IMR-90 (cell line): ENCODE data around the gene NBPF11. TPM values are rescaled to one million over a fixed set of nuclear protein-coding genes. Genes with fewer than 3 reads are reported as not detected.
"Not testable (repeated sequence)": the region's sequence is repeated elsewhere in the genome, so short reads cannot be mapped to it uniquely, and the experiment has no call there.

Experiments
- ATAC-seq: fragments of 200-7000 bp; cut with Tn5 transposase; 2 replicates; pipeline ENCODE4 v1.9.1; 2020; ENCODE audit warnings: low read depth, mild to moderate bottlenecking, moderate library complexity
- BruUV-seq: library from RNA; stranded (reverse); fragments of 400-500 nt; replicated peaks from 2 replicates; lab custom pipeline; 2021; lab: Mats Ljungman, UMichigan
- CTCF ChIA-PET: fragments of 300-600 bp; formaldehyde crosslinking; extraction: SDS; loops from one replicate; lab custom pipeline; 2021; ENCODE audit warnings: antibody characterized with exemption; lab: Yijun Ruan, JAX
- POLR2A ChIA-PET: fragments of 300-600 bp; sonication (Branson Sonifier 250); formaldehyde crosslinking; loops from one replicate; lab custom pipeline; 2022; ENCODE audit warnings: antibody characterized with exemption; ENCODE audit not compliant: unreplicated experiment; lab: Charles Lee
- DNase-seq: peaks from one replicate; pipeline ENCODE4 v3.0.0; 2013
- H2AFZ ChIP-seq: replicated peaks from 2 replicates; pipeline ENCODE3; 2013; ENCODE audit warnings: low read length, mild to moderate bottlenecking; ENCODE audit not compliant: poor library complexity
- H2AK5ac ChIP-seq: 2 replicates; pipeline ENCODE4 v1.6.1; 2013; ENCODE audit warnings: low read depth, low read length, inconsistent platforms
- H2AK9ac ChIP-seq: replicated peaks from 2 replicates; pipeline ENCODE3; 2013; ENCODE audit warnings: mild to moderate bottlenecking, low read depth, low read length, moderate library complexity; ENCODE audit not compliant: poor library complexity
- H2BK120ac ChIP-seq: 2 replicates; pipeline ENCODE4 v1.6.1; 2013; ENCODE audit warnings: low read depth, low read length, inconsistent platforms
- H2BK15ac ChIP-seq: 3 replicates; pipeline ENCODE4 v1.6.1; 2013; ENCODE audit warnings: low read depth, low read length, inconsistent platforms
- H2BK20ac ChIP-seq: 2 replicates; pipeline ENCODE4 v1.6.1; 2013; ENCODE audit warnings: low read depth, mild to moderate bottlenecking, inconsistent platforms, low read length, moderate library complexity
- H2BK5ac ChIP-seq: 2 replicates; pipeline ENCODE4 v1.6.1; 2013; ENCODE audit warnings: mild to moderate bottlenecking, low read depth, low read length, inconsistent platforms; ENCODE audit not compliant: poor library complexity, severe bottlenecking
- H3K14ac ChIP-seq: replicated peaks from 2 replicates; pipeline ENCODE4 v1.6.1; 2013; ENCODE audit warnings: low read depth, low read length, inconsistent platforms
- H3K18ac ChIP-seq: 2 replicates; pipeline ENCODE4 v1.6.1; 2013; ENCODE audit warnings: low read depth, low read length, control low read depth
- H3K23ac ChIP-seq: 2 replicates; pipeline ENCODE4 v1.6.1; 2013; ENCODE audit warnings: low read depth, low read length, inconsistent platforms
- H3K27ac ChIP-seq: 2 replicates; pipeline ENCODE4 v1.5.1; 2013; ENCODE audit warnings: mild to moderate bottlenecking, control low read depth, low read length; ENCODE audit not compliant: insufficient read depth
- H3K27me3 ChIP-seq: 2 replicates; pipeline ENCODE4 v1.6.1; 2013; ENCODE audit warnings: low read length; ENCODE audit not compliant: control insufficient read depth, insufficient read depth
- H3K36me3 ChIP-seq: 2 replicates; pipeline ENCODE4 v1.6.1; 2013; ENCODE audit warnings: low read length, mixed read lengths; ENCODE audit not compliant: control insufficient read depth, insufficient read depth
- H3K4ac ChIP-seq: 2 replicates; pipeline ENCODE4 v1.6.1; 2013; ENCODE audit warnings: low read depth, low read length, inconsistent platforms
- H3K4me1 ChIP-seq: 2 replicates; pipeline ENCODE4 v1.6.1; 2013; ENCODE audit warnings: low read length, mixed read lengths; ENCODE audit not compliant: control insufficient read depth, insufficient read depth
- H3K4me2 ChIP-seq: 2 replicates; pipeline ENCODE4 v1.6.1; 2013; ENCODE audit warnings: low read depth, mild to moderate bottlenecking, control low read depth, low read length, moderate library complexity
- H3K4me3 ChIP-seq: 2 replicates; pipeline ENCODE4 v1.5.1; 2013; ENCODE audit warnings: low read depth, mild to moderate bottlenecking, control low read depth, low read length, moderate library complexity; ENCODE audit not compliant: insufficient read depth
- H3K56ac ChIP-seq: 2 replicates; pipeline ENCODE4 v1.6.1; 2013; ENCODE audit warnings: low read length, inconsistent platforms; ENCODE audit not compliant: insufficient read depth; ENCODE audit errors: extremely low read depth
- H3K79me1 ChIP-seq, 2 experiments: 2 replicates each; pipeline ENCODE4 v1.6.1; 2013; ENCODE audit warnings: low read length in 2 of 2, inconsistent platforms in 1 of 2, low read depth in 1 of 2
- H3K9ac ChIP-seq: 2 replicates; pipeline ENCODE4 v1.6.1; 2013; ENCODE audit warnings: low read depth, low read length, control low read depth
- H3K9me1 ChIP-seq: 2 replicates; pipeline ENCODE4 v1.6.1; 2013; ENCODE audit warnings: low read length, inconsistent platforms; ENCODE audit not compliant: insufficient read depth
- H3K9me3 ChIP-seq: 2 replicates; pipeline ENCODE4 v1.6.1; 2013; ENCODE audit warnings: low read length; ENCODE audit not compliant: control insufficient read depth, insufficient read depth
- H4K20me1 ChIP-seq: 2 replicates; pipeline ENCODE4 v1.6.1; 2013; ENCODE audit warnings: low read length, inconsistent platforms; ENCODE audit not compliant: insufficient read depth
- H4K5ac ChIP-seq: 2 replicates; pipeline ENCODE4 v1.6.1; 2013; ENCODE audit warnings: mild to moderate bottlenecking, low read depth, low read length, control low read depth
- H4K8ac ChIP-seq, 2 experiments: 2 replicates each; pipeline ENCODE4 v1.6.1; 2013; ENCODE audit warnings: low read depth in 2 of 2, low read length in 2 of 2, control low read depth in 1 of 2, inconsistent platforms in 1 of 2
- H4K91ac ChIP-seq: 2 replicates; pipeline ENCODE4 v1.6.1; 2013; ENCODE audit warnings: low read depth, low read length, inconsistent platforms; ENCODE audit not compliant: insufficient read depth
- WGBS, 2 experiments: methylation state at CpG; one replicate each; pipeline versions ENCODE4 v1.1.5 to v1.1.7; 2013; ENCODE audit warnings: missing lambda C conversion rate in 2 of 2; ENCODE audit not compliant: insufficient read length in 1 of 2; ENCODE audit errors: extremely low coverage in 2 of 2; 5-methylcytosine and 5-hydroxymethylcytosine counted together
- dilution Hi-C: fragments of 300-500 bp; cut with HindIII; formaldehyde crosslinking; loops from one replicate; pipeline ENCODE4 v1.14.3; 2018; ENCODE audit warnings: low sequenced_read_pairs; ENCODE audit not compliant: unreplicated experiment
- in situ Hi-C: fragments of 300-500 bp; cut with MboI; formaldehyde crosslinking; loops from 3 replicates; pipeline ENCODE4 v1.14.3; 2019; ENCODE audit warnings: low sequenced_read_pairs, inconsistent platforms, mixed read lengths
- intact Hi-C: fragments of 100-400 bp; cut with micrococcal nuclease; formaldehyde crosslinking; loops from 2 replicates; pipeline ENCODE4 v1.10.0; 2022
- polyA plus RNA-seq, 3 experiments: library from polyadenylated mRNA; depleted of rRNA; stranded (reverse); fragments of >200 nt; gene quantifications; 2 replicates each; pipeline ENCODE4 v1.2.3, GENCODE V29; 2012; ENCODE audit warnings: low replicate concordance in 1 of 3
- total RNA-seq: library from RNA; depleted of rRNA; stranded (reverse); fragments of >200 nt; gene quantifications from 2 replicates; pipeline ENCODE4 v1.2.3, GENCODE V29; 2012

NBPF11 gene
- total and polyA plus RNA-seq, 2 of the 4 experiments (the other 2 are of a cell fraction): 2.7 to 6.5 TPM

DNA sequence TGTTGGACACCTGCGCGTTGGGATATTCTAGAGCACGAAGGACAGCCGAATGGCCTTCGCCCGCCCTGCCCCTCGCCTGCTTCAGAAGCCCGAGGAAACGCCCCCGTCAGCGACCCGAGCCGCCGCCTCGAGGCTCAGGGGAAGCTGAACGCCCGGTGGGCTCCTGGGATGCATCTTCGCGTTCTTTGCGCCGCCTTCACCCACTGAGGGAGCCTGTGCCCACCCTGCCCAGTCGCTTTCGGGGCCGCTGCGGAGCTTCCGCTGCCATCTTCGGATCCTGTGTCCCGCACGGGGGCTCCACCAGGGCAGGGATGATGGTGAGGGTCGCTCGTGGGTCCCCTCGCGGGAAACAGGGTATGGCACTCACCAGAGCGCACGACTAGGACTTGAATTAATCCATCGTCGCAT is 91.8 kb downstream of the NBPF11 start:
- DNase-seq, H3K4ac ChIP-seq, H2BK5ac ChIP-seq, H3K79me1 ChIP-seq, H2BK15ac ChIP-seq, CTCF ChIA-PET, H2AK9ac ChIP-seq, H3K4me2 ChIP-seq, H3K4me3 ChIP-seq, H4K91ac ChIP-seq, H3K56ac ChIP-seq, H3K27ac ChIP-seq, H3K9me1 ChIP-seq, H2BK20ac ChIP-seq, H2AK5ac ChIP-seq, H2BK120ac ChIP-seq, H4K8ac ChIP-seq, H3K4me1 ChIP-seq, H4K20me1 ChIP-seq, H3K9me3 ChIP-seq, in situ Hi-C loops, intact Hi-C loops, H3K36me3 ChIP-seq, H3K27me3 ChIP-seq, H3K23ac ChIP-seq, H3K14ac ChIP-seq, H3K18ac ChIP-seq, BruUV-seq, dilution Hi-C loops, H4K5ac ChIP-seq, H2AFZ ChIP-seq, POLR2A ChIA-PET, H3K9ac ChIP-seq: not testable (repeated sequence)
- no CpG with 5 or more reads among the region's 37 CpGs for WGBS, 2 experiments
- peak; percentile 27; the same call in 1 of the 2 replicates for ATAC-seq
